MM.1S (cell line): ENCODE data around the gene HIC1.

ENCODE experiments used
- CTCF ChIP-seq: fragments of 300-600 bp; sonication (generic); IDR thresholded peaks from 2 replicates; pipeline ENCODE4 v1.5.1; 2016; ENCODE audit warnings: antibody characterized with exemption, low read length, mixed read lengths
- EZH2 ChIP-seq: fragments of 300-600 bp; sonication (generic); optimal IDR thresholded peaks from 2 replicates; pipeline ENCODE3; 2017; ENCODE audit warnings: low read depth, mild to moderate bottlenecking, antibody characterized with exemption, low read length, mixed read lengths

GRCh38 chr17:2071024-2071385 lies 16.1 kb downstream of the HIC1 start:
- TF ChIP-seq CTCF, result no peak
- no peak for TF ChIP-seq EZH2
